ENCODE results near the gene USP25.

The USP25 gene

DNA sequence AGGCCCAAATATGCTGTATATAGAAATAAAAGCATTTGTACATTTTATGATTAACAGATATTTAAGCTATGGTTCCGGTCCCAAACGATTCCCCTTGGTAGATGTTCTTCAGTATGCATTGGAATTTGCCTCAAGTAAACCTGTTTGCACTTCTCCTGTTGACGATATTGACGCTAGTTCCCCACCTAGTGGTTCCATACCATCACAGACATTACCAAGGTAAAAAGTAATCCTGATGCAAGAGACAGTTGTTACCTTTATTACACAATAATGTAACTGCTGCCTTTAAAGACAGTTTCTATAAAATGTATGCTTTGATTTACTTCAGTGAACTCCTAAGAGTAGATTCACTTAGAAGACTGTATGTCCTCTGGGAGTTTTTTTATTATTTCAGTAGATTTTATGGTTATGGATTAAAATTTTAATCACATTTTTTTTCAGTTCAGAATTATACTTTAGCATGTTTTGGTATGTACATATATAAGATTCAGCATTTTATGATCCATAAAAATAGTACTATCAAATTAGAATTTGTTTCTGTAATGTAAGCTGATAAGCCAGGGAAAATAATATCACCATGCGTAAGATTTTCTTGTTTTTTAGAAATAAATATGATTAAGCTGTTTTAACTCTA lies 96.5 kb downstream of the USP25 start:
- CTCF ChIA-PET = no interaction called here
- TF ChIP-seq SUZ12 (IDR thresholded peaks at IDR 0.05) (no peak), ZNF384 (IDR thresholded peaks at IDR 0.05) (no peak), CTBP1 (IDR thresholded peaks at IDR 0.05; ENCODE audit: borderline replicate concordance) (no peak), FOXA1 (IDR thresholded peaks at IDR 0.05) (no peak), LEF1 (IDR thresholded peaks at IDR 0.05; ENCODE audit: borderline replicate concordance) (no peak), FOXK2 (IDR thresholded peaks at IDR 0.05) (no peak), FOXM1 (IDR thresholded peaks at IDR 0.05; ENCODE audit: borderline replicate concordance) (no peak), ARNT (IDR thresholded peaks at IDR 0.05) (no peak), NFRKB (IDR thresholded peaks at IDR 0.05) (no peak), HDGF (IDR thresholded peaks at IDR 0.05; ENCODE audit: borderline replicate concordance) (no peak), L3MBTL2 (conservative IDR thresholded peaks at IDR 0.05) (no peak), BHLHE40 (IDR thresholded peaks at IDR 0.05; ENCODE audit: borderline replicate concordance) (no peak), TARDBP (IDR thresholded peaks at IDR 0.05) (no peak), ELF4 (IDR thresholded peaks at IDR 0.05) (no peak), SP1 (IDR thresholded peaks at IDR 0.05) (no peak)
- TF ChIP-seq, protein P1, sequence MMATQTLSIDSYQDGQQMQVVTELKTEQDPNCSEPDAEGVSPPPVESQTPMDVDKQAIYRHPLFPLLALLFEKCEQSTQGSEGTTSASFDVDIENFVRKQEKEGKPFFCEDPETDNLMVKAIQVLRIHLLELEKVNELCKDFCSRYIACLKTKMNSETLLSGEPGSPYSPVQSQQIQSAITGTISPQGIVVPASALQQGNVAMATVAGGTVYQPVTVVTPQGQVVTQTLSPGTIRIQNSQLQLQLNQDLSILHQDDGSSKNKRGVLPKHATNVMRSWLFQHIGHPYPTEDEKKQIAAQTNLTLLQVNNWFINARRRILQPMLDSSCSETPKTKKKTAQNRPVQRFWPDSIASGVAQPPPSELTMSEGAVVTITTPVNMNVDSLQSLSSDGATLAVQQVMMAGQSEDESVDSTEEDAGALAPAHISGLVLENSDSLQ (IDR thresholded peaks at IDR 0.05) = no peak
- DNase-seq (ENCODE audit: extremely low spot score) = peak; percentile 51
- POLR2A ChIA-PET = no interaction called here

DNA sequence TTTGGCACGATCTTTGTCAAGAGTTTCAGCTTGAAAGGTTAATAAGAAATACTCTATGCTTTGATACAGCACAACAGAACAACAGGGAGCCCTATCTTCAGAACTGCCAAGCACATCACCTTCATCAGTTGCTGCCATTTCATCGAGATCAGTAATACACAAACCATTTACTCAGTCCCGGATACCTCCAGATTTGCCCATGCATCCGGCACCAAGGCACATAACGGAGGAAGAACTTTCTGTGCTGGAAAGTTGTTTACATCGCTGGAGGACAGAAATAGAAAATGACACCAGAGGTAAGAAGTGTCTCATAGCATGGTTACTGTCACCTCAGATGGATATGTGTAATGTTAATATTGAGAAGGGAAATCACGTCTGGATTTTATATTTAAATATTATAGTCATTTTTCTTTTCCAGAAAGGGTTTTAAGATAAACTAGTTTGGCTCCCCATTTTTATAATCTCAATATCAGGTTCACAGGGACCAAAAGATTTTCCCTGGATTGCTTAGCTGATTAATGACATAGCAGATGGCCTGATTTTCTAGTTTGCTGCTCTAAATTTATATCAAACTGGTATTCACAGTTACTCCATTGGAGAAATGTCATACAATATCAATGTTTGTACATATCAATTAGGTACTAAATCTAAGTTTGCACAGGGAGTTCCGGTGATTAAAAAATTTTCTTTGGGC lies 97.3 kb downstream of the USP25 start:
- CTCF ChIA-PET = no interaction called here
- TF ChIP-seq FOXK2 (IDR thresholded peaks at IDR 0.05) (no peak), LEF1 (IDR thresholded peaks at IDR 0.05; ENCODE audit: borderline replicate concordance) (no peak), FOXM1 (IDR thresholded peaks at IDR 0.05; ENCODE audit: borderline replicate concordance) (no peak), ZNF384 (IDR thresholded peaks at IDR 0.05) (no peak), CTBP1 (IDR thresholded peaks at IDR 0.05; ENCODE audit: borderline replicate concordance) (no peak), NFRKB (IDR thresholded peaks at IDR 0.05) (no peak), HDGF (IDR thresholded peaks at IDR 0.05; ENCODE audit: borderline replicate concordance) (no peak), L3MBTL2 (conservative IDR thresholded peaks at IDR 0.05) (no peak), ARNT (IDR thresholded peaks at IDR 0.05) (no peak), SUZ12 (IDR thresholded peaks at IDR 0.05) (no peak), SP1 (IDR thresholded peaks at IDR 0.05) (no peak), FOXA1 (IDR thresholded peaks at IDR 0.05) (no peak), BHLHE40 (IDR thresholded peaks at IDR 0.05; ENCODE audit: borderline replicate concordance) (no peak), ELF4 (IDR thresholded peaks at IDR 0.05) (no peak), TARDBP (IDR thresholded peaks at IDR 0.05) (no peak)
- TF ChIP-seq, protein P1 (IDR thresholded peaks at IDR 0.05) = no peak
- DNase-seq (ENCODE audit: extremely low spot score) = no peak
- POLR2A ChIA-PET = no interaction called here

DNA sequence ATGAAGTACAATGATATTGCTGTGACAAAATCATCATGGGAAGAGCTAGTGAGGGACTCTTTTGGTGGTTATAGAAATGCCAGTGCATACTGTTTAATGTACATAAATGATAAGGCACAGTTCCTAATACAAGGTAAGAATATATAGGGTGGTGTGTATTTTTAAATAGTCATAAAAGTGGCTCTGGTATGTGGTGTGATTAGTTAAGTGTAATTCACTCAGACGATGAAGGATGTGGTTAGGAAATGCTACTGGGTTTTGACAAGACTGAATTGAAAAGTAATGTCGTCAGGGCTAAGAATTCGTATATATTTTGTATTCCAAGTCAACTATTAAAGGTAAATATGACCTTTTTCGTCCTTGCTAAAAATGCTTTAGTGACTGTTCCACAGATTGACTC lies 101.7 kb downstream of the USP25 start:
- ChIA-PET POLR2A (no interaction called here), CTCF (no interaction called here)
- TF ChIP-seq, protein P1 (IDR thresholded peaks at IDR 0.05) = no peak
- TF ChIP-seq SP1 (IDR thresholded peaks at IDR 0.05) = no peak
- TF ChIP-seq FOXK2 (IDR thresholded peaks at IDR 0.05) = no peak
- no peak for TF ChIP-seq ELF4 (IDR thresholded peaks at IDR 0.05)
- no peak for TF ChIP-seq CTBP1 (IDR thresholded peaks at IDR 0.05; ENCODE audit: borderline replicate concordance)
- no peak for TF ChIP-seq SUZ12 (IDR thresholded peaks at IDR 0.05)
- no peak for TF ChIP-seq L3MBTL2 (conservative IDR thresholded peaks at IDR 0.05)
- no peak for TF ChIP-seq ZNF384 (IDR thresholded peaks at IDR 0.05)
- TF ChIP-seq TARDBP (IDR thresholded peaks at IDR 0.05) = no peak
- no peak for TF ChIP-seq BHLHE40 (IDR thresholded peaks at IDR 0.05; ENCODE audit: borderline replicate concordance)
- TF ChIP-seq LEF1 (IDR thresholded peaks at IDR 0.05; ENCODE audit: borderline replicate concordance) = no peak
- no peak for TF ChIP-seq FOXA1 (IDR thresholded peaks at IDR 0.05)
- no peak for DNase-seq (ENCODE audit: extremely low spot score)

DNA sequence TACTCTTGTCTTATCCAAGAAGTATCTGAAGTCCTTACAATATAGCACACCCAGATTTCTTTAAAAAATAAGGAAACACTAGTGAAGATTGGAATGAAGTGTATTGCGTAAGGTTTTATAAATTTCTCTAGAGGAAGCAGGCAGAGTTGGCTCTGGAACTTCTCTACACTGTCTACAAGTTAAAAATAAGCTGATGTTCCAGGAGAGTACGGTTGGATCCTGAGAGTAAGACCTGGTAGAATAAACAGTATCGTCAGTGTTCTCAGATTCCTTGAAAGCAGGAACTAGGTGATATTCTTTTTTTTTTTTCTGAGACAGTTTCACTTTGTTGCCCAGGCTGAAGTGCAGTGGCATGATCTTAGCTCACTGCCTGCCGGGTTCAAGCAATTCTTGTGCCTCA lies 107.9 kb downstream of the USP25 start:
- ChIA-PET CTCF (no interaction called here), POLR2A (no interaction called here)
- DNase-seq (ENCODE audit: extremely low spot score) = no peak
- no peak for TF ChIP-seq FOXA1 (IDR thresholded peaks at IDR 0.05)
- TF ChIP-seq SUZ12 (IDR thresholded peaks at IDR 0.05) = no peak
- TF ChIP-seq ELF4 (IDR thresholded peaks at IDR 0.05) = no peak
- no peak for TF ChIP-seq ARNT (IDR thresholded peaks at IDR 0.05)
- TF ChIP-seq TARDBP (IDR thresholded peaks at IDR 0.05) = no peak
- TF ChIP-seq LEF1 (IDR thresholded peaks at IDR 0.05; ENCODE audit: borderline replicate concordance) = no peak
- TF ChIP-seq CTBP1 (IDR thresholded peaks at IDR 0.05; ENCODE audit: borderline replicate concordance) = no peak
- no peak for TF ChIP-seq ZNF384 (IDR thresholded peaks at IDR 0.05)
- TF ChIP-seq HDGF (IDR thresholded peaks at IDR 0.05; ENCODE audit: borderline replicate concordance) = no peak
- no peak for TF ChIP-seq L3MBTL2 (conservative IDR thresholded peaks at IDR 0.05)
- TF ChIP-seq FOXM1 (IDR thresholded peaks at IDR 0.05; ENCODE audit: borderline replicate concordance) = no peak
- no peak for TF ChIP-seq BHLHE40 (IDR thresholded peaks at IDR 0.05; ENCODE audit: borderline replicate concordance)
- TF ChIP-seq, protein P1 (IDR thresholded peaks at IDR 0.05) = no peak
- no peak for TF ChIP-seq SP1 (IDR thresholded peaks at IDR 0.05)
- no peak for TF ChIP-seq NFRKB (IDR thresholded peaks at IDR 0.05)
- TF ChIP-seq FOXK2 (IDR thresholded peaks at IDR 0.05) = no peak

DNA sequence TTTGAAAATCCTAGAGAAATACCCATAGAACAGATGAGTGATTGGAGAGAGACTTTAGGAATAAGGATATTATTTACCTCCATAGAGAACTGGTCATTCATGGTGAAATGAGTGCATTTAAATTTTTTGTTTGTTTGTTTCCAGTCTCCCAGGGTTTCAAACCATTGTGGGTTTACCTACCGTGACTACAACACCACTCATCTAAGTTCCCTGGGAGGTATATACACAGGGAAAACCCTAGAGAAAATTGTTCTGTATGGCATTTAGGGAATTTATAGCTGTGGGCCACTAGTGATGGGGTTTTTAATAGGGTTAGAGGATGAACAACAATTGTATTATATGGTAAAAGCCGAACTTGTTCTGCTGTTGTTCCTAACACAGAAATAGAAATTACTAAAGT lies 109.2 kb downstream of the USP25 start:
- CTCF ChIA-PET = no interaction called here
- POLR2A ChIA-PET = no interaction called here
- TF ChIP-seq LEF1 (IDR thresholded peaks at IDR 0.05; ENCODE audit: borderline replicate concordance) (no peak), SUZ12 (IDR thresholded peaks at IDR 0.05) (no peak), ARNT (IDR thresholded peaks at IDR 0.05) (no peak), NFRKB (IDR thresholded peaks at IDR 0.05) (no peak), SP1 (IDR thresholded peaks at IDR 0.05) (no peak), FOXM1 (IDR thresholded peaks at IDR 0.05; ENCODE audit: borderline replicate concordance) (no peak), CTBP1 (IDR thresholded peaks at IDR 0.05; ENCODE audit: borderline replicate concordance) (no peak), FOXK2 (IDR thresholded peaks at IDR 0.05) (no peak), FOXA1 (IDR thresholded peaks at IDR 0.05) (no peak), ELF4 (IDR thresholded peaks at IDR 0.05) (no peak), L3MBTL2 (conservative IDR thresholded peaks at IDR 0.05) (no peak), ZNF384 (IDR thresholded peaks at IDR 0.05) (no peak)
- no peak for DNase-seq (ENCODE audit: extremely low spot score)

Measured in HEK293T (cell line).